Mucosa of rectum (tissue), 2 donors: ENCODE data around the gene RYK.

ENCODE experiments used
- H3K27ac ChIP-seq, 2 donors: one replicate each; pipeline ENCODE4 v1.7.0; 2013; ENCODE audit warnings: inconsistent platforms in 2 of 2, low read depth in 2 of 2, low read length in 2 of 2
- H3K27me3 ChIP-seq, 2 donors: one replicate each; pipeline ENCODE4 v1.7.0; 2013; ENCODE audit warnings: low read length in 2 of 2; ENCODE audit not compliant: control insufficient read depth in 2 of 2, insufficient read depth in 2 of 2
- H3K36me3 ChIP-seq, 2 donors: one replicate each; pipeline ENCODE4 v1.7.0; 2013; ENCODE audit warnings: low read length in 2 of 2; ENCODE audit not compliant: control insufficient read depth in 2 of 2, insufficient read depth in 2 of 2
- H3K4me1 ChIP-seq, 2 donors: one replicate each; pipeline ENCODE4 v1.7.0; 2013; ENCODE audit warnings: low read length in 2 of 2, mild to moderate bottlenecking in 1 of 2; ENCODE audit not compliant: control insufficient read depth in 2 of 2, insufficient read depth in 2 of 2
- H3K4me3 ChIP-seq, 2 donors: one replicate each; pipeline ENCODE4 v1.7.0; 2013; ENCODE audit warnings: low read length in 2 of 2
- H3K9ac ChIP-seq, 2 donors: one replicate each; pipeline ENCODE4 v1.7.0; 2013; ENCODE audit warnings: low read length in 2 of 2, low read depth in 1 of 2, mild to moderate bottlenecking in 1 of 2
- H3K9me3 ChIP-seq, 2 donors: one replicate each; pipeline ENCODE4 v1.7.0; 2013; ENCODE audit warnings: low read length in 2 of 2; ENCODE audit not compliant: control insufficient read depth in 2 of 2
- donor health status: healthy.
- donor health status: Normal muscosa, but diverticular disease.

The RYK gene

DNA sequence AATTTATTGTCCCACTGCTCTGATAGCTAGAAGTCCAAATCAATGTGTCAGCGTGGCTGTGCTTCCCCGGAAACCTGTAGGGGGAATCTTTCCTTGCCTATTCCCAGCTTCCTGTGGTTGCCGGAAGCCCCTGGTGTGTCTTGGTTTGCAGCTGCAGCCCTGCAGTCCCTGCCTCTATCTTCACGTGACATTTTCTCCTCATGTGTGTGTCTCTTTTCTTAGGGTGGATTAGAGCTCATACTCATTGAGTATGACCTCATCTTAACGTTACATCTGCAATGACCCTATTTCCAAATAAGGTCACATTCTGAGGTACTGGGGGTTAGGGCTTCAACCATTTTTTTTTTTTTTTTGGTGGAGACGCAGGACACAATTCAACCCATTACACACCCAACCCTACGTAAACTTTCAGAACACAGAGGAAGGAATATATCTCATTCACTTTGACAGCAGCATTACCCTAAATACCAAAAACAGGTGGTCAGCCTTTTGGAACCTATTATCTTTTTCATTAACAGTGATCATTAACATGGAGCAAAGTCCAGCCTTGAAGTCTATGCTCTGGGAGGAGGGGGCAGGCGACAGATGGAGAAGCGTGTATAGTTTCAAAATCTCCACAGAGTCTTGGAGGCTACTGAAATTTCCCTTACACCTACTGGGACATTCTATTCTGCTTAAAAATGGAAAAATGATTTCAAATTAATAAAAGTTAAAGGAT lies 88.6 kb downstream of the RYK start:
- Histone ChIP-seq H3K36me3 (peaks cover 20 to 30% of the 10 kb centered on the region in 2 donors), H3K27me3 (no peaks in the 10 kb centered on the region), H3K9ac (no peak overlapping the region), H3K4me1 (no peaks in the 10 kb centered on the region), H3K4me3 (no peak overlapping the region), H3K27ac (no peak overlapping the region), H3K9me3 (no peaks in the 10 kb centered on the region)

GRCh38 chr3:134155446-134155845 lies 95.2 kb downstream of the RYK start:
- H3K27me3 ChIP-seq, result no peaks in the 10 kb centered on the region
- peaks cover 35 to 36% of the 10 kb centered on the region in 2 donors for H3K36me3 ChIP-seq

GRCh38 chr3:134153761-134154160 lies 96.9 kb downstream of the RYK start:
- no peak overlapping the region for H3K4me3 ChIP-seq
- peaks cover 28 to 31% of the 10 kb centered on the region in 2 donors for H3K36me3 ChIP-seq
- H3K27ac ChIP-seq, result no peak overlapping the region
- H3K9me3 ChIP-seq, result no peaks in the 10 kb centered on the region
- H3K27me3 ChIP-seq, result no peaks in the 10 kb centered on the region
- H3K9ac ChIP-seq, result no peak overlapping the region
- H3K4me1 ChIP-seq, result no peaks in the 10 kb centered on the region

More at GRCh38 chr3:134155446-134155845, 95.2 kb downstream of the RYK start:
- no peak overlapping the region for H3K9ac ChIP-seq
- no peak overlapping the region for H3K4me3 ChIP-seq
- no peaks in the 10 kb centered on the region for H3K4me1 ChIP-seq
- H3K9me3 ChIP-seq, result no peaks in the 10 kb centered on the region
- H3K27ac ChIP-seq, result no peak overlapping the region

GRCh38 chr3:134150476-134150875 lies 100.2 kb downstream of the RYK start:
- Histone ChIP-seq H3K36me3 (peaks cover 12 to 21% of the 10 kb centered on the region in 2 donors), H3K9ac (no peak overlapping the region), H3K9me3 (no peaks in the 10 kb centered on the region), H3K4me3 (no peak overlapping the region), H3K4me1 (no peaks in the 10 kb centered on the region), H3K27ac (no peak overlapping the region), H3K27me3 (no peaks in the 10 kb centered on the region)

- Histone ChIP-seq H3K27ac (no peak overlapping the region), H3K36me3 (peaks cover 6 to 10% of the 10 kb centered on the region in 2 donors), H3K9ac (no peak overlapping the region), H3K4me3 (no peak overlapping the region), H3K4me1 (no peaks in the 10 kb centered on the region), H3K9me3 (no peaks in the 10 kb centered on the region), H3K27me3 (no peaks in the 10 kb centered on the region)
Observed at GRCh38 chr3:134149286-134149685, 101.4 kb downstream of the RYK start.

GRCh38 chr3:134148534-134148933 lies 102.1 kb downstream of the RYK start:
- H3K4me3 ChIP-seq, result no peak overlapping the region
- no peak overlapping the region for H3K27ac ChIP-seq
- H3K9me3 ChIP-seq, result no peaks in the 10 kb centered on the region
- H3K36me3 ChIP-seq, result peaks cover 2 to 3% of the 10 kb centered on the region in 2 donors
- H3K27me3 ChIP-seq, result no peaks in the 10 kb centered on the region
- H3K9ac ChIP-seq, result no peak overlapping the region
- no peaks in the 10 kb centered on the region for H3K4me1 ChIP-seq

GRCh38 chr3:134147411-134147810 lies 103.2 kb downstream of the RYK start:
- Histone ChIP-seq H3K4me3 (no peak overlapping the region), H3K27me3 (no peaks in the 10 kb centered on the region), H3K27ac (no peak overlapping the region), H3K36me3 (peaks cover 2 to 3% of the 10 kb centered on the region in 2 donors), H3K4me1 (no peaks in the 10 kb centered on the region), H3K9ac (no peak overlapping the region), H3K9me3 (no peaks in the 10 kb centered on the region)

GRCh38 chr3:134146666-134147065 lies 104.0 kb downstream of the RYK start:
- Histone ChIP-seq H3K27me3 (no peaks in the 10 kb centered on the region), H3K27ac (no peak overlapping the region), H3K4me3 (no peak overlapping the region)

GRCh38 chr3:134145183-134145582 lies 105.5 kb downstream of the RYK start:
- Histone ChIP-seq H3K9ac (no peak overlapping the region), H3K27ac (no peak overlapping the region), H3K36me3 (no peaks in the 10 kb centered on the region), H3K27me3 (no peaks in the 10 kb centered on the region), H3K9me3 (no peaks in the 10 kb centered on the region), H3K4me1 (no peaks in the 10 kb centered on the region), H3K4me3 (no peak overlapping the region)

More at GRCh38 chr3:134146666-134147065, 104.0 kb downstream of the RYK start:
- Histone ChIP-seq H3K9ac (no peak overlapping the region), H3K36me3 (peaks cover 0 to under 1% of the 10 kb centered on the region in 2 donors), H3K4me1 (no peaks in the 10 kb centered on the region), H3K9me3 (no peaks in the 10 kb centered on the region)

DNA sequence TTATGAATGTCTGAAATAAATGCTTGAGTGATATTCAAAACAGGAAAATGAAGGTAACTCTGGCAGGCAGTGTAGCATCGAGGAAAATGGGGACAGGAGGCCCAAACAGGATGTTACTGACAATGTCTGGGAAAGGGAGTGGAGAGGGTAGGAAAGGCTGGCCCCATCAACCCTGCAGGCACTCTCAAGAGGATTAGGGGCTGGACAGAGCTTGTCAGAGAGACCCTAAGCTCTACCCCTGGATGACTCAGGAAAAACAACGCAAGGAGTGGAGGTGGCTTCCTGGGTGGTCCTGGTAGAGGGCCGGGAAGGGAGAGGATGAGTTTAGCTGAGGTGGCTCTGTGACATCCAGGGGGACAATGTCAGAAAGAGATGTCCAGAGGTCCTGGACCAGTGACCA lies 106.0 kb downstream of the RYK start:
- H3K4me1 ChIP-seq, result no peaks in the 10 kb centered on the region
- no peak overlapping the region for H3K4me3 ChIP-seq
- H3K27ac ChIP-seq, result no peak overlapping the region
- no peak overlapping the region for H3K9ac ChIP-seq
- H3K27me3 ChIP-seq, result no peaks in the 10 kb centered on the region
- H3K9me3 ChIP-seq, result no peaks in the 10 kb centered on the region
- H3K36me3 ChIP-seq, result no peaks in the 10 kb centered on the region
